ENCODE measurements around the gene PHF24.

PHF24 gene

DNA sequence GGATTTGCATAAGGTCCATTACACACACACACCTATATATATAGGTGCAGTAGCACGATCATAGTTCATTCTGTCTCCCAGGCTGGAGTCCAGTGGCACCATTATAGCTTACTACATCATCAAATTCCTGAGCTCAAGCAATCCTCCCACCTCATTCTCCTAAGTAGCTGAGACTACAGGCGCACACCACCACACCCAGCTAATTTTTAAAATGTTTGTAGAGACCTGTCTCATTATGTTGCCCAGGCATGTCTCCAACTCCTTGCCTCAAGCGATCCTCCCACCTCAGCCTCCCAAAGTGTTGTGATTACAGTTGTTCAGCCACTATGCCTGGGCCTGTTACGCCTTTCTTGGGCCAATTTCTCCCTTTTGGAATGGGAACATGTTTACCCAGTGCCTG, 71.2 kb downstream of the PHF24 start:
- H3K4me3 ChIP-seq (ENCODE audit: low read depth, low read length): no peak overlapping the region
- H3K36me3 ChIP-seq (ENCODE audit: control insufficient read depth, insufficient read depth, low read length): no peaks in the 10 kb centered on the region
- H3K4me1 ChIP-seq (ENCODE audit: control insufficient read depth, insufficient read depth, low read length): no peaks in the 10 kb centered on the region
- H3K27me3 ChIP-seq (ENCODE audit: control insufficient read depth, insufficient read depth, low read length): no peaks in the 10 kb centered on the region
- H3K9me3 ChIP-seq (ENCODE audit: control insufficient read depth, insufficient read depth, low read length): peaks cover 6% of the 10 kb centered on the region
- no peak overlapping the region for H3K9ac ChIP-seq (ENCODE audit: low read depth, low read length)

- Histone ChIP-seq H3K36me3 (ENCODE audit: control insufficient read depth, insufficient read depth, low read length) (no peaks in the 10 kb centered on the region), H3K27me3 (ENCODE audit: control insufficient read depth, insufficient read depth, low read length) (no peaks in the 10 kb centered on the region), H3K4me3 (ENCODE audit: low read depth, low read length) (no peak overlapping the region), H3K9ac (ENCODE audit: low read depth, low read length) (no peak overlapping the region), H3K4me1 (ENCODE audit: control insufficient read depth, insufficient read depth, low read length) (no peaks in the 10 kb centered on the region), H3K9me3 (ENCODE audit: control insufficient read depth, insufficient read depth, low read length) (peaks cover 6% of the 10 kb centered on the region)
Observed at GRCh38 chr9:35029852-35030251, 71.8 kb downstream of the PHF24 start.
